Gastroesophageal sphincter (tissue), 4 donors: Measurements from ENCODE around the gene AEBP1. TPM values are rescaled to one million over a fixed set of nuclear protein-coding genes. Genes with fewer than 3 reads are reported as not detected.

Experiments
- small RNA-seq, 4 donors: library from RNA; depleted of rRNA; stranded (forward); fragments of <200 nt; gene quantifications; one replicate each; pipeline ENCODE3, GENCODE V24; 2016
- total RNA-seq, 4 donors: library from RNA; depleted of rRNA; stranded (reverse); fragments of >200 nt; gene quantifications; one replicate each; pipeline ENCODE4 v1.1.0, GENCODE V29; 2016

The AEBP1 gene
- total RNA-seq, 4 donors from 2014 or later, result 101 to 248 (median 171) TPM

Small RNA genes lying within 50 kb of the gene (small RNA-seq; reads per million reads assigned to genes)
- 0 reads per million in 4 donors for gene RNA5SP230

Other genes with a start within 250 kb of the AEBP1 start
- gene MRPS24, start 234.8 kb upstream of the AEBP1 start, total RNA-seq, result 100 to 1,000 TPM in 1 of 4 donors, 10 to 100 TPM in 3; 64.2 to 147 (median 81.5) TPM
- 10 to 100 TPM; 33.4 to 47.9 (median 39.2) TPM for gene URGCP, start 197.7 kb upstream of the AEBP1 start, total RNA-seq
- gene UBE2D4, start 177.9 kb upstream of the AEBP1 start, total RNA-seq, result 10 to 100 TPM; 22.7 to 38.3 (median 28.5) TPM
- gene SPDYE1, start 106.4 kb upstream of the AEBP1 start, total RNA-seq, result not detected
- gene DBNL, start 59.6 kb upstream of the AEBP1 start, total RNA-seq, result 100 to 1,000 TPM in 3 of 4 donors, 10 to 100 TPM in 1; 92.2 to 132 (median 124) TPM
- 1 to 10 TPM in 2 of 4 donors, not detected in 2; 3.2 to 3.9 TPM for gene PGAM2, start 38.8 kb upstream of the AEBP1 start, total RNA-seq
- gene POLM, start 21.8 kb upstream of the AEBP1 start, total RNA-seq, result 10 to 100 TPM; 28.1 to 55.1 (median 32.4) TPM
- 10 to 100 TPM; 45.3 to 52.6 (median 50.8) TPM for gene POLD2, start 19.2 kb downstream of the AEBP1 start, total RNA-seq
- gene MYL7, start 37.0 kb downstream of the AEBP1 start, total RNA-seq, result not detected
- 1 to 10 TPM in 1 of 4 donors, under 1 TPM in 2, not detected in 1; 0.31 to 4.2 (median 0.54) TPM for gene GCK, start 85.1 kb downstream of the AEBP1 start, total RNA-seq
- 10 to 100 TPM; 50.2 to 79.2 (median 64.1) TPM for gene YKT6, start 96.6 kb downstream of the AEBP1 start, total RNA-seq
- gene CAMK2B, start 221.2 kb downstream of the AEBP1 start, total RNA-seq, result 1 to 10 TPM in 2 of 4 donors, under 1 TPM in 2; 0.27 to 1.5 (median 0.81) TPM